HG03039 (cell line): ENCODE results near the gene KNOP1.
"Not testable (repeated sequence)": the region's sequence is repeated elsewhere in the genome, so short reads cannot be mapped to it uniquely, and the experiment has no call there.

Experiments
- ATAC-seq: cut with Tn5 transposase; IDR thresholded peaks from one replicate; pipeline ENCODE4 v1.9.1; 2021; ENCODE audit warnings: mild to moderate bottlenecking, moderate library complexity; ENCODE audit not compliant: unreplicated experiment

Gene KNOP1

DNA sequence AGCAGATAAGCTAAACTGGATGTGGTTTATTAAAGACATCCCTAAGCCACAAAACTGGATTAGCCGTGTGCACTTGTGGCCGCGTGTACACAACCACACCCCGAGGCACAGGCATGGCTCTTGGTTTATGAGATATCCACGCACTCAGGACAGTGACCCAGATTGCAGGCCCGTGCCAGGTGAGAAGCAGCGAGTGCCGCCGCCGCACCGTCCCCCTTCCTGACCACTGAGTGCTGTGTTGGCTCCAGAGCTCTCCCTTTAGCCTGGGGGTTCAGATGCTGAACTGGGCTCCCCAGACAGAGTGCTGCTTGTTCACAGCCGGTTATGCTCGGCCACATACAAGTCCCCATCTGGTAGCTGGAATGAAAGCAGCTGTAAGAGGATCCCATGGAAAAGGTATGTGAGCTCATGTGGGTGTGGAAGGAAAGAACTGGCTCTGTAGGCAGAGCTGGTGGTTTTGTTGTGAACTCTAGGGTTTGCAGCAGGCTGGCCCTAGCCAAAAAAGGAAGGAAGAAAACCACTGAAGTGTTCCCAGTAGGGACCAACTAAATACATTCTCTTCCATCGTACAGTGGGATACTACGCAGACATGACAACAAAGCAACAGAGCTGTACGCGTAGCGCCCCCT, 29.5 kb downstream of the KNOP1 start:
- ATAC-seq: no peak

DNA sequence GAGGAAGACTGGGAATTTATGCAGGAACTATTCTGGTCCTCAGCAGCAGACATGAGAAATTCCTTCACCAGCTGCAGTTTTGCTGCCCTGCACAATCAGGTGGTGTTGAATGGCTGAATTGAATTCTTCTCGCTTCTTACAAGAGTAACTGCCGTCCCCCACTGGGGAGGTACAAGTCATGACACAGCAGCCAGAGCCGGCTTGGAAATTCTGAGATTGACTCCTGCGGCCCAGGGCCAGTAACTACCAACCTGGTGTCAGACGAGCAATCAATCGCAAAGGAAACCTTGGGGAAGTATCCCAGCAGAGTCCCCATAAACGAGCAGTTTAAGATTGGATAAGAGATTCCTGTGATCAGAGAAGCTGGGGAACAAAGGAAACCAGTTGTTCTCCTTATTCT, 30.7 kb downstream of the KNOP1 start:
- ATAC-seq: no peak

DNA sequence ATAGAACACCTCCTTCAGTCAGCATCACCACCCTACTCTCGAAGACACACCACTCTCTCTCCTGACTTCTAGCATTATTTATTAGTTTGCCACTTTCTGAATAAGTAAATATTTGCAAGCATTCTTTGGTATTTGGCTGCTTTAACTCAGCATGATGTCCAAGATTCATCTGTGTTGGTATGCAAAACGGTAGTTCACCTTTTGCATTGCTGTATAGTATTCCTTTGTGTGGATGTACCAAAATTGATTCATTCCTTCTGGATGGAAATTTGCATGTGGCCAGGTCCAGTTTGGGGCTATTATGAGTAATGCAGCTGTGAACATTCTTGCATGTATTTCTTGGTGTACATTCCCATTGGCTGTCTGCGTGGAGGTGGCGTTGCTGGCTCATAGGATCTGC, 32.9 kb downstream of the KNOP1 start:
- ATAC-seq: no peak

DNA sequence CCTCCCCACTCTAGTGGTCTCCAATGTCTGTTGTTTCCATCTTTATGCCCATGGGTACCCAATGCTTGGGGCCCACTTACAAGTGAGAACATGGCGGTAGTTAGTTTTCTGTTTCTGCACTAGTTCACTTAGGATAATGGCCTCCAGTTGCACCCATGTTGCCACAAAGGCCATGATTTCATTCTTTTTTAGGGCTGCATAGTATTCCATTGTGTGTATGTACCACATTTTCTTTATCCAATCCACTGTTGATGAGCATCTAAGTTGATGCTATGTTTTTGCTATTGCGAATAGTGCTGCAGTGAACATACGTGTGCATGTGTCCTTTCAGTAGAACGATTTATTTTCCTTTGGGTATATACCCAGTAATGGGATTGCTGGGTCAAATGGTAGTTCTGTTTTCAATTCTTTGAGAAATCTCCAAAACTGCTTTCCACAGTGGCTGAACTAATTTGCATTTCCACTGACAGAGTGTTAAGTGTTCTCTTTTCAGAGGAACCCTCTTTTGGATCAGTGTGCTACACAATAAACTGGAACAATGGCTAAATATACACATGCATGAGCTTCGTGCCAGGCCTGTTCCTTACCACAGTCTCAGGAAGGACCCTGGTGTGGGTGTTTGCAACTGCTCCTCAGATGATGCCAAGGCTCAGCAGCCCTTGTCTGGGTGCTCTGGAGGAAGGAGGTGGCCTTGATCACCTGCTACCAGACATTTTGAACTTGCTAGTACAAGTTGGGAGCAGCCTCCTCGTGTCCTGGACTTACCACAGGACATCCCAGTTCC, 34.4 kb downstream of the KNOP1 start:
- ATAC-seq: no peak

DNA sequence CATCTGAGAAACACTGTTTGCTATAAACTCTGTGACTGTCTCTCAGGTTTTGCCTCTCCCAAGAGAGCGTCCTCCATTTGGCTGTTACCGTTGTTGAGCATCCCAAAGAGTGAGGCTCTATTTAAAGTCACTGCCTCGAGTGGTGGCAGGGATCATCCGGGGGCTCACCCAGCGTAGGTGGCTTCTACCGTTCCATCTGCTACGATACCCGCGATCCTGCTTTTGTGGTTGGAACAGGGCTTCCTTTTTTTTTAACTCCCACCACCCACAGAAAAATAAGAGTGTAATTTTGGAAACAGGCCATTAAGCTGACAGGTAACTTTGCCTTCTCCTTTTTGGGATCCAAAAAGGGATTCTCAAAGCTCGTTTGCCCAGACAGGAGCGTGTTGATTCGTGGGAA, 36.4 kb downstream of the KNOP1 start:
- ATAC-seq: no peak

DNA sequence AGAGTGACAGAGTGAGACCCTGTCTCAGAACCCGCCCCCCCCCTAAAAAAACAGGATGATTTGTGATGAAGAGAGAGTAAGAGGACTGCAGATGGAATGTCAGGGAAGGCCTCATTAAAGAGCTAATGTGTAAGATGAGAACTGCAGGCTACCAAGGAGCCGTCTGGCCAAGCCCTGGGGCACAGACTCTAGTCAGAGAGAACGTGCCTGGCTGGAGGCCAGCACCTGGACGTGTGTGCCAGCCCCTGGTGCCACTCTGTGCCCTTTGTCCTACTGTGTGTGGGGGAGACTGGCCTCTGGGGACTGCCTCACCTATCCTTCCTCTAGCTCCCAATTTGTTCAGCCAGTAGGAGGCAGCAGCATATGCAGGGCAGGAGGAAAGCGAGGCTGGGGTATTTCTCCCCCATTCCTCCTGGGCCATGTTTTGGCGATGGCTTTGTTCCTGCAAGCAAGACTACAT, 37.1 kb downstream of the KNOP1 start:
- ATAC-seq: no peak

DNA sequence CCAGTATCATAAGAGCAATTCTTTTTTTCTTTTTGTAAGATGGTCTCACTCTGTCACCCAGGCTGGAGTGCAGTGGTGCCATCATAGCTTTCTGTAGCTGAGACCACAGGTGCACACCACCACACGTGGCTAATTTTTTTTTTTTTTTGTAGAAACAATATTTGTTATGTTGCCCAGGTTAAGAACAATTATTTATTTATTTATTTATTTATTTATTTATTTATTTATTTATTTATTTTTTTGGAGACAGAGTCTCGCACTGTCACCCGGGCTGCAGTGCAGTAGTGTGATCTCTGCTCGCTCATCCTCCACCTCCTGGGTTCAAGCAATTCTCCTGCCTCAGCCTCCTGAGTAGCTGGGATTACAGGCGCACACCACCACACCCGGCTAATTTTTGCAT, 38.7 kb downstream of the KNOP1 start:
- ATAC-seq: not testable (repeated sequence)

DNA sequence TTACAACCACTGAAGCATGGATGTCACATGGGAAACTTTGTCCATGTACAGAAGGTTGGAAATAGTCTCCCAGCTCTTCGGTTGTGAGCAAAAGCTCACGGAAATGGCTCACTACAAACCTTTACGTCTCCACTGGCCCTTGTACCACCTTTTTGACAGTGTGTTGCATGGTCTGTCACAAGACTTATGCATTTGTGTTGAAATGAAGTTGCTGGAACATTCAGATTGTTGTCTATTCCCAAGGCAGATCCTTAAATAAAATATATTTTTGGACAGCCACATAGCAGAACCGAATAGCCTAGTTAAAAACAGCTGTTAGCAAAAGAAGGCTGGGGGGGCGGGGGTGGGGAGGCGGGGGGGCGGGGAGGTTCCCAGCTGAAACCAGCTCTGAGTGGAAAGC, 39.2 kb downstream of the KNOP1 start:
- ATAC-seq: no peak

DNA sequence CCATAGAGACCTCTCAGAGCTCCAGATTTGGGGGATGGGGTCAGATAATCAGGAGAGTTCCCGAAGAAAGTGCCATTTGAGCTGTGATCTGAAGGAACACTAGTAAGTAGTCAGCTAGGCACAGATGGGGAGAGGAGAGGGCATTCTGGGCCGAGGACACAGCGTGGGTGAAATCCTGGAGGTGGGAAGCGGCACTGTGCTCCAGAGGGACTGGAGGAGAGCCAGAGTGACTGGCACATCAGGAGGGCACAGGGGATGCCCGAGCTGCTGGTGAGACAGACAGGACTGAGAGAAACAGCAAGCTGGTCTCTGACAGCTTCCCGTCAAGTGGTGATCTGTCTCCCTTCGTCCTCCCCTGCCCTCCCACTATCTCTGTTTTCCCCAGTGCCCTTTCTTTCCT, 40.6 kb downstream of the KNOP1 start:
- ATAC-seq: no peak

DNA sequence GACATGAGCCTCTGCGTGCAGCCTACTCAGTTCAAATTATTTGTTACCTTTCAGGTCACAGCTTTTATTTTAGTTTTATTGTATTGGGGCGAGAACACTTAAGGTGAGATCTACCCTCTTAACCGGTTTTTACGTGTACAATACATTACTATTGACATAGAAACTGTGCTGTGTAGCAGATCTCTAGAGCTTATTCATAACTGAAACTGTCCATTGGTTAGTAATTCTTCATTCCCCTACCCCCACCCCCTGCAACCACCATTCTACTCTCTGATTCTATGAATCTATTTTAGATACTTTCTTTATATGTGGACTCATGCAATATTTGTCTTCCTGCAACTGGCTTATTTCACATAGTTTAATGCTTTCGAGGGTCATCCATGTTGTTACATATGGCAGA, 43.5 kb downstream of the KNOP1 start:
- no peak for ATAC-seq

DNA sequence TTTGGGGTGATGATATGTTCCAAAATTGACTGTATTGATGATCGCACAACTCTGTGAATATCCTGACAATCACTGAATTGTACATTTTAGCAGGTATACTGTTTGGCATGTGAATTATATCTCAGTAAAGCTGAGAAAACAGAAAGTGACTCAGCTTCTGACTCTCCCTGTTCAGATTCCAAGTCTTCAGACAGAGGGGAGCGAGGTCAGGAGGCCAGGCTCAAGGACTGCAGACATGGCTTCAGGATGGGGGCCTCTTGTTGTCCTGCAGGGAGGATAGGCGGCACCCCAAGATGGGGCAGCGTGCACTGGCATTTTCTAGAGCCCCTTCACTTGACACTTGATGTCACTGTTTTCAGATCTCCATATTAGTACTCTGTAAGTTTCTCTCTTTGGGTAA, 45.6 kb downstream of the KNOP1 start:
- ATAC-seq: no peak

DNA sequence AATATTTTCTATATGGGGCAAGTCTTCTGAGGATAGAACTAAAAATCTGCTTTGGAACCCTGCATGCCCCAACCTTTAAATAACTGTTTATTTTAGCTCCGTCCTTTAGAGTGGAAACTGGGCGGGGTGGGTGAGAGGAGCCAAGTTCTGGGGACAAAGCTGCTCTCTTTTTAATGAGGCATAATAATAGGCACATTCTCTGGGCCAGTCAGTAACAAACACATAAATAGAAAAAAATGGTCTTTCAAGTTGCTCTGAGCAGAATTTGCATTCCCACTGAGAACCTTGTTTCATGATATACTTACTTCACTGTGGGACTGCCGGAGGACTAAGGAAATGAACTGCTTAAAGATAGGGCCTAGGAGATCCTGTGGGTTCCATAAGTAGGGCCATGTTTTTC, 51.5 kb downstream of the KNOP1 start:
- ATAC-seq: no peak

DNA sequence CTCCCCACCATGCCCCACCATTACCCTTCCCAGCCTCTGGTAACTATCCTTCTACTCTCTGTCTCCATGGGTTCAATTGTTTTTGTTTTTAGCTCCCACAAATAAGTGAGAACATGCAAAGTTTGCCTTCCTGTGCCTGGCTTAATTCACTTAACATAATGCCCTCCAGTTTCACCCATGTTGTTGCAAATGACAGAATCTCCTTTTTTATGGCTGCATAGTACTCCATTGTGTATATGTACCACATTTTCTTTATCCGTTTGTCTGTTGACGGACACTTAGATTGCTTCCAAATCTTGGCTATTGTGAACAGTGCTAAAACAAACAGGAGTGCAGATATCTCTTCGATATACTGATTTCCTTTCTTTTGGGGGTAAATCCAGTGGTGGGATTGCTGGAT, 52.7 kb downstream of the KNOP1 start:
- not testable (repeated sequence) for ATAC-seq

DNA sequence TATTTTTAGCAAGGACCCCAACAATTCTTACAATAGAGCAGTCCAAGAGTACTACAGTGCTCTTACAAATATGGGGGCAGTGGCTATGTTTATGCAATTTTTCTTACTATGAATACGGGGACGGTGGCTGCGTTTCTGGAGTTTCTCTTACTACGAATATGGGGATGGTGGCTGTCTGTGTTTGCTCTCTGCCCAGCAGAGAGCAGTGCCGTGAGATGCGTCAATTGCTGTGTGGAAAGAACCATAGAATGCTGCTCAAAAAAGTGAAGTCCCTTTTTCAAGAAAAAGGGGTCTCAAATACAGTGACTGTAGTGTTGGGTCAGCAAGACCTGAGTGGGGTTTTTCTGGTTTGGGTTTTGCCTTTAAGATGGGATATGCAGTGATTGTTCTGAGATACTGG, 53.9 kb downstream of the KNOP1 start:
- no peak for ATAC-seq

DNA sequence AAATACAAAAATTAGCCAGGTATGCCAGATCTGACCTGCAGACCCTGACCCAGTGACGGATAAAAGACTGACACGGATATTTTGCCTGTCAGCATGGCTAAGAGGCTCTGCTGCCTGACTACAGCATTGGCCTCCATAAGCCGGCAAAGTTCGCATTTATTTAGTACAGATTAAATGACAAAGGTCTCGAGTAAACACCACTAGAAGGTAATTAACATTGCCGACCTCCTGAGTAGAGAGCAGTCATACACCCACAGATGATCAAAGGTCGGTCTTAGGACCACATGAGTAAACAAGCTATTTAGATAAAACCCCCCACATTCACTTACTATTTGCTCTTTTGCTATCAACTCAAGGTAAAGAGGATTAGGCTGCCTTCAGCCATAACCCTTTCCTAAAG, 55.7 kb downstream of the KNOP1 start:
- no peak for ATAC-seq

DNA sequence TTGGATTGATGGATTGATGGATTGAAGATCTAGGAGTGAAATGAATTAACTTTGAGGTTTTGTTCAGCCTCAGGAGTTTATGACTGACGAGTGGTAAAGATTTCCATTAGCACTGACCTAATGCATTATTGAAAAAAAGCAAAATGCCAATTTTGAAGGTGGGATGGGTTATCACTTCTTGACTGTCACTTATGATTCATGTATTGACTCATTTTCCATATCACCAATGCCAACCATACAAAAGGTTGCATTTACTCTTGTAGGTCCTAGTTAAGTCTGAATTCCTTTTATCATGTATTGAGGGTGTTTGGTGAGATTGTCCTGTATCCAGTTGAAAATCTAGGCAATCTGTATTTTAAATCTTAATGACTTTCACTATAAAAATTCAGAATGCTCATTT, 57.6 kb downstream of the KNOP1 start:
- no peak for ATAC-seq

DNA sequence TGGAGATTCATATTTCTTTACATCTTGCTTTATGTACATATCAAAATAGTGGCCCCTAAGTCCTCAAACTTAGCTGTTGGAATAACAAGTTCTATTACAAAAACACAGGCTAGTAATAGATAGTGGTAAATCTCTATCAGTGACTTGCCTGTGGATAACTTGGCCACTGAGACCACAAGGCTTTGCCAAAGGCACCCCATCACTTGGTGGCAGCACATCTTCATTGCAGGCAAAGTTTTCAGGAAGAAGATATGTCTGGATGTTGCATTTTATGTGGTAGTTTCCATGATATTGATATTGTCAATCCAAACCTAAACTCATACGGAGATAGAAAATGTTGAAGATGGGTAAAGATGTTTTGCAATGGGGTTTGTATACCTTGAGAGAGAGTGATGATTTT, 58.5 kb downstream of the KNOP1 start:
- ATAC-seq: no peak

DNA sequence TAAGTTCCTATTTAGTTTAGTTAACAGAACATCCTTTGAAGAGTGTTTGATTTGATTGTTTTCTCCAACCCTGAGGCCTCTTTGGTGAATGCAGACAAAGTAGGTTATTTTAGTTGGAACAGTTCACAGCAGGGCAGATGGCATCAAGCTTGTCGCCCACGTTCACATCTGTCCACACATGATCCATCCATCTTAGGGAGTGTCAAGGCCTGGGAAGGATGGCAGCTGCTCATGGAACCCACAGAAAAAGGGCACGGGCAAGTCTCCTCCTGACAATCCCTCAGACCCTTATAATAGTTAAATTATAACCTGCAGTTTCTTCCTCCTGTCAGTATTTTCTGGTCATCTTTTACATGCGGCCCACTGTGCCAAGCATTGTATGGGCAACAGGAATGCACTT, 60.2 kb downstream of the KNOP1 start:
- ATAC-seq: no peak

DNA sequence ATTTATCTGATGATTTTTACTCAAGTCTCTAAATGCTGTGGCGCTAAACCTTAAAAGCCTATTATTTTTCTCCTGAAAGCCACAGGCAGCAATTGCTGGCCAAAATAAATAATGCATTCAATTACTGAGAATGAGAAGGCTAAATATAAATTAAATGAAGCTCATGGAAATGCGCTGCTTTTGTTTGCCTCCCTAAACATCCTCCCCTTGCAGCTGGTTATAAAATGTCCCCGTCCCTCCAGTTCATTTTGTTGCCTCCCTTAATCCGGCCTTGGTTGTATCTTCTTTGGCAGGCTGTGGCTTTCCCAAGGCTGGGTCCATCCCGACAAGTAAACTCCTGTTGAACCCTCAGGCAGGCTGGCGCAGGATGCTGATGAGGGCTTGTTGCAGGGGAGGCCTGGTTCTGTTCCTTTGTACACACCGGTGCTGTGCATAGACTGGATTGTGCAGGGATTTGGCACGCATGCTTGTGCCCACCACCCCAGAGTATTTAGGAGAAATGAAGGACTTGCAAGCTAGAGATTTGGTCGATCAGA, 62.7 kb downstream of the KNOP1 start:
- ATAC-seq: no peak

DNA sequence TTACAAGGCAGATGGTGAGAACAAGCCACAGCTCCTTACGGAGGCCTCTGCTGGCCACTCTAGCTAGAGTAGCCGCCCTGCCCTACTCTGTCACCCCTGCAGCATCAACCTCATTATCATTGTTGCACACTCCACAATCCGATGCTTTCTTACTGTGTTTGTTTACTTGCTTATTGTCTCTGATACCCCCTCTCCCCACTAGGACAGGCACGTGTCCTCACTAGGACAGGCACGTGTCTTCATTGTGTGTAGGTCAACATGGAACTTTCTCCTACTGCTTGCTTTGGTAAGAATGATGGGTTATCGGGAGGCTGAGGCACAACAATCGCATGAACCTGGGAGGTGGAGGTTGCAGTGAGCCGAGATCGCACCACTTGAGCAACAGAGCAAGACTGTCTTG, 63.9 kb downstream of the KNOP1 start:
- ATAC-seq: no peak
